ENCODE measurements around the gene CPA1.

DNA sequence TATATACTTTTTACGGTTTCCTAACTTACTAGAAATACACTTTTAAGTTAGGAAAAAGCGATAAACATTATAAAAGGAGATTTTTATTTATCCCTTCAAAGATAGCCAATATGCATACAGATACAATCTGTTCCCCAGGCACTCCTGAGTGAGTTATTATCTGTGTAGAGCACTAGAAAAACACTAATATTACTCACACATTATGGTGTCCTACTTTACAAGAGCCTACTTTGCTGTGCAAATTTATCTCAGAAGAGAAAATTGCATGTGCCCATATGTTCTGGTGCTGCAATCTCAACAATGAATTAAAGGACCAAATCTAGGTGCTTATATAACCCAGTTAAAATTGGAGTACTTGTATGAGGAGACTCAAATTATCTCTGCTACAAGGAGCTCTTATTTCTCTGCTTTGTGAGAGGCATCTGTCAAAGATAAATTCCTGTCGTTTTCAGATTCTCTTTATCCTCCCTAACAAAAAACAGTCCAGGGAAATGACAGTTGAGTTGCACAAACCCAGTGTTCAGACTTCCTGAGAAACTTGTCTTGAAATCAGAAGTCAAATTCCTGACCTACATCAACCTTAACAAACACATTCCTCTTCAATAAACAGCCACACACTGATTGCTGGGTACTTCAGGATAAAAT is 28.9 kb downstream of the CPA1 start:
- TF ChIP-seq CTCF (IDR thresholded peaks at IDR 0.05 in 8 of 11, conservative IDR thresholded peaks at IDR 0.05 in 3 of 11) (no peak), POLR2A (IDR thresholded peaks at IDR 0.05) (no peak), POLR2AphosphoS5 (IDR thresholded peaks at IDR 0.05) (no peak)
